Measurements from ENCODE around the gene ITPK1.

The ITPK1 gene

DNA sequence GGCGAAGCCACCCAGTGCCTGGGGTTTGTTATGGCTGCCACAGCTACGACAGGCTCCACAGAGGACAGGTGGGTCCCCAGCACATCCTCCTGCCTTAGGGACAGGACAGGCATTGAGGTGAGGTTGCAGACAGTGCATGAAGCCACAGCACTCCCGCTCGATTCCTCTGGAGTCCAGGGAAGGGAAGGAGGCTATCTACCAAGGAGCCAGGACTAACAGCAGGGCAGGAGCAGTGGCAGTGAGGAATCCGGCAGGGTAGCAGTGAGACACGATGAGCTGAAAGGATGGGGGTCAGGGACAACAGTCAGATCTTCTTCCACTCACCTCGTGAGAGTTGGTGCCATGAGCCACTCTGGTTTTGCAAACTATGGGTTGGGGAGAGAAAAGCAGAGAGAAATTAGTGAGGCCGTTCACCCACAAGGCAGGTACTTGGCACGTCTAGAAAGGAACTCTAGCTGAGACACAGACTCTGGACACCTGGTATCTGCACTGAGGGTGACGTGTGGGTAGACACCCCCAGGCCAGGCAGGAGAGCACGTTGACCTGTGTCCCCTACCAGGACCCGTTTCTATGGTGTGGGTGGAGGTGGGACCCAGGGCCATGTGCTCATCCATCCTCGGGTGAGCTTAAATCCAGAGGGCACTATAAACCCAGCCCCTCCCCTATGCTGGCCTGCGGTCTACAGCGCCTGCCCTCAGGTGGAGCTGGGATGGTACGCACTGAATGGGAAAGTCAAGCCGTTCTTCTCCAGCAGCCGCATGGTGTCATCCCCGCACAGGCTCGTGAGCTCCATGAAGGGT, 153.5 kb downstream of the ITPK1 start:
- no peak for DNase-seq

DNA sequence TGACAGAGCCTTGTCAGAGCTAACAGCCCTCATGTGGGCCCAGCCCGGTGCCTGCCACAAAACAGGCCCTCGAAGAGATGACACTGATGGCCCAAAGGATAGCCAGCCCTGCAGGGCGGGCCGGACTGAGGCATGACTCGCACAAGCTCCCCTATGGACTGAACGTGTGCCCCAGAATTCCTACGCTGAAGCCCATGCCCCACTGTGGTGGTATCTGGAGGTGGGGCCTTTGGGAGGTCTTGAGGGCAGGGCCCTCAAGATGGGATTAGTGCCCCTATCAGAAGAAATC, 154.2 kb downstream of the ITPK1 start:
- DNase-seq = no peak

DNA sequence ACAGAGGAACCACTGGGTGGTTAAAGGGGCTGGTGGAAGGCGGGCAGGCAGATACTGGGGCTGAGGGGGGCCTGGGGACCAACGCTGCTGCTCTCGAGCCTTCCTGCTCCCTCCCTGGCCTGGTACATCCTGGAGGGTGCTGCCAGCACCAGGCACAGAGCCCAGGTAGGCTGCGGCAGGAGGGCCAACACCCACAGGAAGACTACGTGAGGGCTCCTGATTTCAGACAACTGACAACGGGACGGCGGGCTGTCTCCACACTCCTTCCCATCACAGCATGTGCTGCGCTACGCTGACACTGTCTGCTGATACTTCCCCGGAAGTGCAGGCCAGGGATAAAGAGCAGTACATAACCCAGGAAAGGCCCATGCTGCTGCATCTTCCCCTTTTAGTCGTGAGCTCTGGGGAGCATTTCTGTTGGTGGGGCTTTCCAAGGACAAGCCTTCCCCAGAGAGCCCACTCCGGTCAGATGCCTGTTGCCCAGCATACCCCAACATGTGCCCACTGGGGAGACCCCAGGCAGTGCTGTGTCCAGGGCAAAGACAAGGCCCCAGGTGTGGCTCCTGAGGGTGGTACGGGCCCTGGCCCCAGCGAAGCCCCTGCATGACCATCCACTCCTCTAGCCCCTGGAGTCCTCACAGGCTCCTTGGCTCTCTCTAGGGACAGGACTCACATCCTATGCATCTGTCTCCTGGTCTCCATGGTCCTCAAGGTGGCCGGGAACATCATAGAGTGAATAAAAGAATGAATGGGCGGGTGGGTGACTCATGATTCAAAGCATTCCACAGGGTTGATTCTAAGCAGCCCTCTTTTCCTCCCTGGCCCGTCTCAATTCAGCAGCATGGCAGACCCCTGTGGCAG, 154.8 kb downstream of the ITPK1 start:
- no peak for DNase-seq

DNA sequence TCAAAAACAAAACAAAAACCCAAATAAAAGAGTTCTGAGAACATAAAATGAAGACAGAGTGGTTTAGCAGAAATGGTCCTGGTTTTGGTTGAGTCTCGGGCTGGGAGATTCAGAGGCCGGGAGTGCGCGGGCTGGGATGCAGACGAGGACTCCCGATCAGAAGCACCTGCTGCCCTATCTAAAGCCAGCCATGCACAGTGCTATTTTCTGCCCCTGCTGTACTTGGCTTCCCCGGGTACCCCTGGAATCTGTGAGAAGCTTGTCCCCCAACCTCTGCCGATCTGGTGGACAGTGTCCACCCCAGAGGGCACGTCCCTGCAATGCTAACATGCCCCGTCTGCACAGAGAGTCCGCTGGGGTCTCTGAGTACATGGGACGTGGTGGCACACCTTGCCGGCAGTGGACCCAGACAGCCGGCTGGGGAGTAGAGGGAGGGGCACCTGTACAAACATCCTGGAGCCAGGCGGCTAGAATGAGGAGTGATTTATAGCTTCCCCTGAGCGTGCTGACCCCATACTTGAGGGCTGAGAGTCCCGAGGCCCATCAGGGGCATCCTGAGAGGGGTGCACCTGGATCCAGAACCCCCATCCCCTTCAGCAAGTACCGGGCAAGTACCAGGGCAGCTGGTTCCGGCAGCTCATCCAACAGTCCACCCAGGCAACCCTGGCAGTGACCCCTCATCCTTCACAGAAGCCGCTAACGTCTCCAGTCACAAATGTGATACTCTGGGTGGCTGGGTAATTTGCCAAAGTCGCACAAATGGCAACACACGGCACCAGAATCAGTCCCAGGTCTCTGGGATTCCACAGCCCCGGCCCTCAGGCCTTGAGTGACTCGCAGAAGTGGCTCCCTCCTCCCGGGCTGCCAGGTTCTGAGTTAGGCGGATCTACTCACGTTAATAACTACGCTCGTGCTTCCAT, 155.7 kb downstream of the ITPK1 start:
- DNase-seq = no peak

DNA sequence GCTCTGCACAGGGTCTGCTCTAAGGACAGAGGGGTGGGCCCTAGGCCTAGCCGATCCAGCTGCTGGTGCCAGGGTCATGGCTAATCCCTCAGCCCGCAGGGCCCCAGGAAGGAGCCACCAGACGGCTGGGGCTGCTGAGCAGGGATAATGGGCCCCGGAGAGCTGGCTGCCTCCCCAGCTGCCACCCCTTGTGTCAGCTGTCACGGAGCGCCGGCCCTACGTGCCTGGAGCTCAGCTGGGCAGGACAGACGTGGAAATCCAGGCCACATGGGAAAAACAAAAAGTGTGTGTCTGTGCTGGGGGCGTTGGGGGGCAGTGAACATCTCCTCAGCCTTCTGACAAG, 156.6 kb downstream of the ITPK1 start:
- DNase-seq = no peak

DNA sequence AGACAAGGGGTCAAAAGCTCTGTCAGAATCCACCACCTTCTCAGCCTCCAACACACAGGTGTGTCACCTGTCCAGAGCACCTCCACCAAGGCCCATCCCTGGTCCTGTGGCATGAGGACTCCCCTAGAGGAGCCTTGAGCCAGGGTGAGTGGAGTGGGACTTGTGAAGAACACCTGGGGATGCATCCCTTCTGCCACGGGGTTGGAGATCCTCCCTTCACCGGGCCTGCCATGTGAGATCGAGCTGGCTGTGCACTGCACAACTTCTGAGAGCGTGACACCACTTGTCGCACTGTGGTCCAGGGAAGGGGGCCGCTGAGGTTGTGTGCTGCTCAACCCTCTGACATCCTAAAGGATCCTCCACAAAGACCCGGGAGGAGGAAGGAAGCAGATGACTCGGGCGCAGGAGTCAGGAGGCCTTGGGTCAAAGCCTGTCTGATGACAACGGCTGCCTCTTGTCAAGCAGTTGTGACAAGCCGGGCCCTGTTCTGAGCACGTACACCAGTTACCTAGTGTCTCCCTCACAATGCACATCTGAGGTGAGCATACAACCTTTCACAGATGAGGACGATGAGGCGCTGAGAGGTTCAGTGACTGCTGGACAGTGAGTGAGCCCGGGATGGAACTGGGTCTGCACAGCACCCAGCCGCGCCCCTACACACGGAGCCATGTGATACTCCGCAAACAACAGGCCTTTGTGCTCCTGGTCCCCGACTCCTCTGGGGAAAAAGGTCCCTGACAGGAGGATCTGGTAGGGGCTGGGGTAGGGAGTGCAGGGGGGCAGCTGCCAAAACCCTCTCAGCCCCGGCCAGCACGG, 157.1 kb downstream of the ITPK1 start:
- no peak for DNase-seq

DNA sequence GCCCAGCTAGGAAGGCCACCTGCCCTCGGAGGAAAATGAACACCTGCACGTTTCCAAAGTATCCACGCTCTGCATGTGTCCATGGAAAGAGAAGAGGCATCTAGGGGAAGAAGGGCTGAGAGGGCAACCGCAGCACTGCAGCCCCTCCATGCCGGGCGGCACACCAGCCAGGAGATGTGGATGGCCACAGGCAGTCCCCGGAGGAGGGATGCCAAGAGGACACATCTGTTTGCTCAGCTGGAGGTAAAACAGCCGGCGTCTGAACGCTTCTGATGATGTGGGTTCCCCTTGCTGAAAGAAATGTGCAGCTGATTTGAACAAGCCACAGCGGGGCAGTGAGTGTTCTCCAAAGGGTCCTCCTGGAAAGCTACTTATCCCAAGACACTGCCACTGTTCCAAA, 158.8 kb downstream of the ITPK1 start:
- DNase-seq = no peak

DNA sequence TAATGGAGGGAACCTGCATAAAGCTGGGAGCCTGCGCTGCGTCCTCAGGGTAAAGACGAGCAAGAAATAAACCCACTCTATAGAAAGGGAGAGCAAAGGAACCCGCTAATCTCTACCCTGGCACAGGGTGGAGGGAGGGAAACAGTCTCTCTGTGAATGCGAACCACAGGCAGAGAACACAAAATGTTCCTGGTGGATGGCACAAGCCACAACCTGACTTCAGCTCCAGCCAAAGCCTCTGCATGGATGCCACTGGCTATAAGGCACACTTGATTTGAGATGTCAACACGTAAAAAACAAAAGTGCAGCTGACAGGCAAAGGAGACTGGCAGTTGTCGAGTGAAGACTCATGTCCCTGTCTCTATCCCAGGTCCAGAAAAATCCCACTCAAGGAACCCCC, 160.3 kb downstream of the ITPK1 start:
- no peak for DNase-seq

DNA sequence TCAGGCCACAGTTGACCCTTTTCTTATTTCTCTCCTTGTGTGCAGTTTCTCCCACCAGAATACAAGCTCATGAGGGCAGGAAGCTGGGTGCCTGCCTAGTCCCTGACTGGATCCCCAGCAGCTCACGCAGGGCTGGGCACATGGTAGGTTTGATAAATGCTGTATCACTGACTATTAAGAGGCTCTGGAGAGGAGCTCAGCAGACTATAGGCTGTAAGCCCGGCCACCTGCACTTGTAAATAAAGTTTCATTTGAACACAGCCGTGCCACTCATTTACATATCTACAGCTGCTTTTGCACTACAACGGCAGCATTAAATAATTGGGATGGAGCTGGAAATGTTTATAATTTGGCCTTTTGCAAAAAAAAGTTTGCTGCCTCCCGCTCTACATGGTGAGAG, 160.8 kb downstream of the ITPK1 start:
- DNase-seq = no peak

DNA sequence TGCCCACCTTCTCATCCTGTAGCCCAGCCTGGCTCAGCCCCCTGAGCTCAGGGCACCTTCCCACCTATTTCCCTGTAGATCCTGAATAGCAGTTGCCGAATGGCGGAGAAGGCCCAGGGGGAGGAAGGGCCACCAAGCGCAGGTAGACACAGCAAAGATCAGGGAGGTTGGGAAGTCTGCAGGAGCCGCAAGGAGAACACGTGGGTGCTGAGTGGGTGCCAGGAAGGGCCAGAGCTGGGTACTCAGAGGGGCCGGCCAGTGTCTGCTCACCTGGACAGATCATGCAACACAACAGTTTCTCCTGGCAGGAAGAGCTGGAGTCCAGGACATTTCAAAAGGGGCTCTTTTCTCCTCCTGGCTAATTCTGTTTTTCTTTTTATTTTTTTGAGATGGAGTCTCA, 162.2 kb downstream of the ITPK1 start:
- no peak for DNase-seq

DNA sequence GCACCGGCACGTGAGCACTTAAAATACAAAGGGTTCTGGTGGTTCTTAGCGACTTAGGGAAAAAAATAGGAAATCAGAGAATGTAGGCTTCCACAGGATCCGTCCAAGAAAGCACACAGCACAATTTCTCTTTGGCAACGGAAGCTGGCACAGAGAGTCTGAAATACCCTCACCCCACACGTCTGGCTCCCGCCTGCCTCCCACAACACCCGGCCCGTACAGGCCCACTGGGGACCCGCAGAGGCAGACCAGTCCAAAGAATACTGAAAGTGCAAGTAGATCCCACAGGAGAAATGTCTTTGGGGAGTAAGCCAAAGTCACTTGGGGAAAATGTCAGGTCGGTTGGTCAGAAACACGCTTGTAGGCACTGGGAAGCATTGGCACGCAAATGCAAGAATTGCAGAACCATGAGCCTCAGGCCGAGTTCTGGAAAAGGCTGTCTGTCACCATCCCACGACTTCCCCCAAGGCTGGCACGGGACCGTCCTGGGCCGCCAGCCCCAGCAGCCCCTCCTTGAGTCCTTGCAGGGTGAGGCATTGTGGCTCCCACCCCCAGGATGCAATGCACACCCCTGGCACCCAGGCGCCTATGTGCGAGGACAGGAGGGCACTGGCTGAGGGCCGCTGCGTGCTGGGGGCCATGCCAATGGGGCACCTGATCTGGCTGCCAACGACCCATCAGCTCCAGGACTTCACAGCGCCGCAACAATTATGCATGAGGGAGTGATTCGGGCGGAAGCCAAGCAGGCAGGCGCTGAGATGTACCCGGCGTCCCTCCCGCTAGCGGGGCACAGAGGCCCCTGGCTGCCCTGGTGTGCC, 163.0 kb downstream of the ITPK1 start:
- DNase-seq = no peak

DNA sequence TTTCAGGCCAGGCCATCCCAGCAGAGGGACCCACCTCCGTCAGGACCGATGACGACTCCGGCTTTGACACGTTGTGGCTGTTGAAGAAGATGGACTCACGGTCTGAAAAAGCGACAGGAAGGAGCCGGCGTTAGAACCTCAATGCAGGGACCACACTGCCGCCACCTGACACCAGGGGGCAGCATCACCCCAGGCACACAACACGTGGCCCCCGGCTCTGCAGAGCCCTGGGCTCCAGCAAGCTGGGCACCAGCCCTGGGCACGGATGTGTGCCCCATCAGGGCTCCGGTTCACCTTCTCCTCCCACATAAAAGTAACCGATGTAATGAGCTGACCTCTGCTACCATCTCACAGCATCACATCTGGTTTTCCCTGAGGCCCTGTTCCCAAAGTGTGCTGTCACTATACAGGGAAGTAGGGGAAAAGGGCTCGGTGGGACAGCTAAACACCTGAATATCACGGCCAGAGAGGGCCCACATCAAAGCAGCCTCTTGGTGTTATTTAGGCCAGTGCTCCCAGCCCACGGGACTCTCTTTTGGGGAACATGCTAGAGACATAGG, 163.7 kb downstream of the ITPK1 start:
- peak; percentile 79 for DNase-seq

DNA sequence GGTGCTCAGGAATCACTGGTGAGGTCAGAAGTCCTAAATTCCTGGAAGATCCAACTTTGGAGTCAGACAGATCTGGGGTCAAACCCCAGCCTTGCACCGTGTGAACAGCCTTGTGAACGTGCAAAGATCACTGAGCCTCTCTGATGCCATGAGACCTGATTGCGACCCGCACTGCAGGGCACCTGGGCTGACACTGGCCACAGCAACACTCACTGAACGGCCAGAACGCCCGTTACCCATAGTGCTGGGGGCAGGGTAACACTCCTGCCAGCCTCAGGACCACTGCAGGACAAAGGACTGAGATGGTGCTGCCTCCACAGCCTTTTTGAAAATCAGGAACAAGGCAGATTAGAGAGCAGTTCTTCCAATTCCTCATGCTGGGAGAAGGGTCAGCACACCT, 164.5 kb downstream of the ITPK1 start:
- DNase-seq = no peak

DNA sequence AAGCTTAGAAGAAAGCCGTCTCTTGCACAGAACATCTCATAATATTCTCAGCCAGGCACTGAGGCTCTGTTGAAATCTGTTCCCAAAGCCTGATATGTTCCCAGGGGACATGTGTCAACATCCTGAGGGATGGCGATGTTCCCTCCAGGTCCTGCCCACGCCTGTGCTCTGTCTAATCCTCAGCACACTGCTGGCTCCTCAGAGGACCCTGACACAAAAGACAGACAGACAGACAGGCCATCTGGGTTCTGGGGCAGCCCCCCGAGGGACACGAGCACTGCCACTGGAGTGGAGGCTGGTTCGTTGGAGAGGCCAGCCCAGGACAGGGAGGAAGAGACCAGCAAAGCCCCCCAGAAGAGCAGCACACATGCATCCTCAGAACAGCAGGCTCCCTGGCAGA, 165.0 kb downstream of the ITPK1 start:
- no peak for DNase-seq

DNA sequence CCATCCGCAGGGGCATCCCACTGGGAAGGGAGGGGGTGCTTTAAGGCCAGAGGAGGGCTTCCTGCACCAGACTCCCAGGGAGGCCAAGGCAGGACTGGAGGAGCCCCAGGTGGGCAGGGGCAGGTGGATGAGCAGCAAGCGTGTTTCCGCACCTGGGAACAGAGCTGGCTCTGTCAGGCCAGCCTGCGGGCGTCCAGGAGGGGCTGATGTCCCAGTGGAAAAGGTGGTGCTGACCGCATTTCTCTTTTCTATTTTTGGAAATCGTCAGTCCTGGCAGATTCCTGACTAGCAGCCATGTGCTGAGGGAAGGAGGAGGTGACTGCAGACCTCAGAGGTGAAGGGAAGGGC, 165.6 kb downstream of the ITPK1 start:
- no peak for DNase-seq

DNA sequence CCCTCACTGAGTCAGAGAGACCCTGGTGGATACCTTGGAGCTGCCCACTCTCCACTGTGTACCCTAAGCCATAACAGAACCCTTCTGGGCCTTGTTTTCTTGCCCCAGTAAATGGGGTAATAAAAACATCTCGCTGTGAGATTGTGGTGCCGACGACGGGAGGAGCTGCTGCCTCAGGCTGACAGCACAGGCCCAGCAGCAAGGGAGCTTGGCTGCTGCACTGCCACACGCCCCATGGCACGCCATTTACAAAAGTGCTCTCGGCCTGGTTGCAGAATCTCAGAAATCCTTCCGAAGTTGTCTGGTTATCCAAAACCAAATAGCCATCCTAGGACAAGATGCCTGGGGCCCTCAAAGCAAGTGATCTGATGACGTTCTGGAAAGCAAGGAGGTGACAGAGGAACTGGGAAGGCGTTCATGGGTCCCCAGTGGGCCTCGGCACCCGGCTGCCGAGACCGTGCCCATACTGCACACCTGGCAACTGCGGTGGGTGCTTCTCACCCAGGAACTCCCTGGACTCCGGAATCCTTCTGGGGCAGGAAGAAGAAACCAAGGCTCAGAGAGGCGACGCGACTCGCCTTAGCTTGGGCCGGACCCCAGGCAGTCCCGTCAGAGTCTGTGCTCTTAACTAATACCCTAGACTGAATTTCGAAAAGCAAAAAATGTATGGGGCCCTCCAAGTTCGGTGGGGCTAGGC, 166.1 kb downstream of the ITPK1 start:
- no peak for DNase-seq

DNA sequence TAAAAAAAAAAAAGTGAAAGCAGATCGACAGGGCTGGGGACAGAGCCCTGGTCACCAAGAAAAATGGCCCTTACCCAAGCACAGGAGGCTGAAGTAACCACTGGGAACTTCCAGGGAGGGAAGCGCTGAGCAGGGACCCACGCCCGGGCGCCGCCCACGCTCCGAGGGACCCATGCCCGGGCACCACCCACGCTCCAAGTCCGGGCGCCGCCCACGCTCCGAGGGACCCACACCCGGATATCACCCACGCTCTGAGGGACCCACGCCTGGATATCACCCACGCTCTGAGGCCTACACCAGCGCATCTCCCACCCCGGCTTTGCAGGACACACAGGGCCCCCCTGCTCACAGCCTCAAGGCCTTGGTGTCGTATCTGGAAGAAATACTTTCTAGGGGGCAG, 167.1 kb downstream of the ITPK1 start:
- no peak for DNase-seq

DNA sequence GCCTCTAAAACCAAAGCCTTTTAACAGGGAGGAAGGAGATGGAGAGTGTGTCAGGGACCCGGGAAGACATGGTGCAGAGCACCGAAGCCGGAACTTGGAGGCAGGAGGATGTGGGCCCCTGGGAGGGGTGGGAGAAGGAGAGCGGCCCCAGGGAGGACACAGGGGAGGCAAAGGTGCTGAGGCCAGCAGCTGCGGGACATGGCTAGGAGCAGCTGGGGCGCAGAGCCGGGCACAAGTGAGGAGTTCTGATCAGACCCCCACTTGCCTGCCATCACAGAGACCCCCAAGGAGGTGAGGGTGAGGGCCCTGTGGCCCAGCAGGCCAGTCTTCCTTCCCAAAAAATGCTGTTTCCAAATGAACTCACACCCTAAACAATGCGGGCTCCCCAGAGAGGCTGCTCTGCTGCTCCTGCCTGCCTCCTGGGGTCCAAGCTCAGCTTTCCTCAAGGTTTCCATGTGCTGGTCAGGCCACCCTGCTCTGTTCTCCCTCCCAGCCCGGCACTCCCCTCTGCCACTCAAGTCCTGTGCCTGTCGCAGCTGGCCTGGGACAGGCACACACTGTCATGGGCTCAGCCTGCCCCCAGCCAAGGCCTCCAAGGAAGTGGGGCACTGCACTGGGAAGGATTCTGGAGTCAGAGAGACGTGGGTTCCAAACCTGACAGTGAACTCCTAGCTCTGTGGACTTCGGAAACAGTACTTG, 168.7 kb downstream of the ITPK1 start:
- DNase-seq = no peak

DNA sequence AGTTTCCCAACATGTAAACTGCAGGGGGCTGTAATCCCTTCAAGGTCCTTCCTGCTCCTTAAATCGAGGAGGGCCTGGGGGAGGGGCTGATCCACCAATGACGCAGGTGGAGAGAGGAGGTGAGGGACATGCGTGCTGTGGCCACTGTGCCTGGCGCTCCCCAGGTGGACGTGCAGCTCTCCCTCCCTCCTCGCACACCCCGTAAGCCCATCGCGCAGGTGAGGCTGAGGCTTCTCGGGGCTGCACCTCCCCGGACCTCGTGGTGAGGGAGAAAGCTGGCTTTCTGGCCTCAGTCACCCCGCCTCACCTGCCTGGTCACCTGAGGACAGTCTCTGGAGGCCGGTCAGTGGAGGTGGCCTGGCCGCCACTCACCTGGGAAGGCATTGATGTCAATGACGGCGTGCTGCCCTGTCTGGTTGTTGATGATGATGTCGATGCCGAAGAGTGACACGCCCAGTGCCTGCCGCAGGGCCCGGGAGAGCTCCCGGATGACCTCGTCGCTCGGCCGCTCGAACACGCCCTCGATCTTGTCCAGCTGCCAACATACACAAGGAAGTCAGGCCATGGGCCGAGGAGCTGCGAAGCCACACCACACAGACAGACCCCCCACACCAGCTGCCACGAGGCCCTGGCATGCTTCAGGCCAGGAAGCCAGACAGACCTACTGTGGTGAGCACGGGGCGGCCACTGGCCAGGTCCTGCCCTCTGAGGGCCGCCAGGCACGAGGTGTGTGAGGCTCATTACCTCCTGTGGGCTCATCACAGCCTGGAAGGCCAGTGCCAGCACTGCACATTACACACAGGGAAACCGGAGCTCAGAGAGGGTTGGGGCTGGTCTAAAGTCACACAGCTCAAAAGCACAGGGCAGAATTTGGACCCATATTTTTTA, 169.5 kb downstream of the ITPK1 start:
- no peak for DNase-seq
